GM19035 (cell line): ENCODE results near the gene HJURP.
"Not testable (repeated sequence)": the region's sequence is repeated elsewhere in the genome, so short reads cannot be mapped to it uniquely, and the experiment has no call there.

Experiments
- ATAC-seq: cut with Tn5 transposase; IDR thresholded peaks from one replicate; pipeline ENCODE4 v1.9.1; 2021; ENCODE audit not compliant: unreplicated experiment

HJURP gene, protein sequence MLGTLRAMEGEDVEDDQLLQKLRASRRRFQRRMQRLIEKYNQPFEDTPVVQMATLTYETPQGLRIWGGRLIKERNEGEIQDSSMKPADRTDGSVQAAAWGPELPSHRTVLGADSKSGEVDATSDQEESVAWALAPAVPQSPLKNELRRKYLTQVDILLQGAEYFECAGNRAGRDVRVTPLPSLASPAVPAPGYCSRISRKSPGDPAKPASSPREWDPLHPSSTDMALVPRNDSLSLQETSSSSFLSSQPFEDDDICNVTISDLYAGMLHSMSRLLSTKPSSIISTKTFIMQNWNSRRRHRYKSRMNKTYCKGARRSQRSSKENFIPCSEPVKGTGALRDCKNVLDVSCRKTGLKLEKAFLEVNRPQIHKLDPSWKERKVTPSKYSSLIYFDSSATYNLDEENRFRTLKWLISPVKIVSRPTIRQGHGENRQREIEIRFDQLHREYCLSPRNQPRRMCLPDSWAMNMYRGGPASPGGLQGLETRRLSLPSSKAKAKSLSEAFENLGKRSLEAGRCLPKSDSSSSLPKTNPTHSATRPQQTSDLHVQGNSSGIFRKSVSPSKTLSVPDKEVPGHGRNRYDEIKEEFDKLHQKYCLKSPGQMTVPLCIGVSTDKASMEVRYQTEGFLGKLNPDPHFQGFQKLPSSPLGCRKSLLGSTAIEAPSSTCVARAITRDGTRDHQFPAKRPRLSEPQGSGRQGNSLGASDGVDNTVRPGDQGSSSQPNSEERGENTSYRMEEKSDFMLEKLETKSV

GRCh38 chr2:233854241-233854981, at the start of gene HJURP:
HJURP (minus strand) TSS chr2:233854535; CDS start chr2:233854500, 35 bp downstream.
- ATAC-seq: peak; percentile 92

DNA sequence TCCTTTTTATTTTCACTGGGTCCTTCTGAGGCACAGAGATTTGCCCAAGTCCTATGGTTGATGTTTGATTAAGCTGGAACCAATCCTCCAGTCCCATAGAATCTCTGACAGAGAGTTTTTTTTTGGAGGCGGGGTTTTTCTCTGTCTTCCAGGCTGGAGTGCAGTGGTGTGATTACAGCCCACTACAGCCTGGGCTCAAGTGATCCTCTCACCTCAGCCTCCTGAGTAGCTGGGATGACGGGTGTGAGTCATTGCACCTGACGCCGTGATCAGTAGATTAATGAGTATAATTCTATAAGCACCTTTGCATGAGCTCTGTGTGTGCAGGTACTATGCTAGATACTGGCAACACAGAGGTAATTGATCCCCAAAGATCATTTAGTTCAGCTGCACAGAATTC, 47.5 kb upstream of the HJURP start:
- no peak for ATAC-seq

DNA sequence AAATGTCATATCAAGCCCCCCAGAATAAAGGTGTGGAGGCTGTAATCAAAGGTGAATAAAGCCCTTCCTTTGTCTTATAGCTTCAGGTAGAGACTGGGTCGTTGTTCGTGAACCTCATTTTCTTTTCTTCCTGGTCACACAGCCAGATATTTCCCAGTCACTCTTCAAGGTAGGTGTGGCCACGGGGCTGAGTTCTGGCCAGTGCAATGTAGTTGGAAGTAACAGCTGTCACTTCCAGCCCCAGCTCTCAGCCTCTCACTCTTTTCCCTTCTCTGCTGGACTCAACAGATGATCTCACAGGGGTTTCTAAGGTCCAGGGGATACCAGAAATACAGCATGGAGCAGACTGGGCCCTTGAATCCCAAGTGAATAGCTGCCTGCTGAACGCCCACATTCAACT, 47.0 kb upstream of the HJURP start:
- no peak for ATAC-seq

GRCh38 chr2:233896253-233896652, 41.9 kb upstream of the HJURP start:
- not testable (repeated sequence) for ATAC-seq

GRCh38 chr2:233892793-233893192, 38.5 kb upstream of the HJURP start:
- no peak for ATAC-seq

- no peak for ATAC-seq
These were observed 28.0 kb upstream of the HJURP start for GRCh38 chr2:233882353-233882752.

DNA sequence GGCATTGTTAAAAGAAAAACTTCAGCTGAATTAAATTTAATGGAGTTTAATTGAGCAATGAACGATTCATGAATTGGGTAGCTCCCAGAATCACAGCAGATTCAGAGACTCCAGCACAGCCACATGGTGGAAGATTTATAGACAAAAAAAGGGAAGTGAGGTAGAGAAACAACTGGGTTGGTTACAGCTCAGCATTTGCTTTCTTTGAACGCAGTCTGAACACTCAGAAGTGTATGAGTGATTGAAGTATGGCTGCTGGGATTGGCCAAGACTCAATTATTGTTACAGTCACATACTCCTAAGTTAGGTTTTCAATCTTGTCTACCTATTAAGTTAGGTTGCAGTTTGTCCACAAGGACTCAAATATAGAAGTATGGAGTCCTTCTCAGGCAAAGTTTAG, 17.8 kb upstream of the HJURP start:
- ATAC-seq: not testable (repeated sequence)

DNA sequence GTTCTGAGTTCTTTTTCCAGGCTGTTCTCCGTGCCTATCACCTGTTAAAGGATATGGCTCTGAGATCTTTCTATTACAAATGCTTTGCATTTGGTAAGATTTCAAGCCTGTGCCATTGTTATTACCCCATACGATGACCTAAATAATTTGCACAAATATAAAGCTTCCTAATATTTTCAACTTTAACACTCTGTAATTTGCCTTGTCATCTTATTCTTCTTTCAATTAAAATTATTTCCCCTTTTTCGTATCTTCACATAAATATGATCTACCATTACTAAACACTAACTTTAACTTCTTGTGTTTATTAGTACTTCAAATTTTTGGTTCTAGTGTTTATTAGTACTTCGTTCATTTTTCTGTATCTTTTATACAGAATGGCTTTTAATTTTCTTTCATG, 17.1 kb upstream of the HJURP start:
- ATAC-seq: no peak

GRCh38 chr2:233867993-233868532, 13.7 kb upstream of the HJURP start, which contains the start of gene MSL3B:
MSL3B (minus strand) TSS chr2:233868386.
- ATAC-seq: peak; percentile 84

- ATAC-seq: no peak
These were observed 12.1 kb upstream of the HJURP start for GRCh38 chr2:233866479-233866878.

GRCh38 chr2:233865838-233866237, 11.5 kb upstream of the HJURP start:
- no peak for ATAC-seq

DNA sequence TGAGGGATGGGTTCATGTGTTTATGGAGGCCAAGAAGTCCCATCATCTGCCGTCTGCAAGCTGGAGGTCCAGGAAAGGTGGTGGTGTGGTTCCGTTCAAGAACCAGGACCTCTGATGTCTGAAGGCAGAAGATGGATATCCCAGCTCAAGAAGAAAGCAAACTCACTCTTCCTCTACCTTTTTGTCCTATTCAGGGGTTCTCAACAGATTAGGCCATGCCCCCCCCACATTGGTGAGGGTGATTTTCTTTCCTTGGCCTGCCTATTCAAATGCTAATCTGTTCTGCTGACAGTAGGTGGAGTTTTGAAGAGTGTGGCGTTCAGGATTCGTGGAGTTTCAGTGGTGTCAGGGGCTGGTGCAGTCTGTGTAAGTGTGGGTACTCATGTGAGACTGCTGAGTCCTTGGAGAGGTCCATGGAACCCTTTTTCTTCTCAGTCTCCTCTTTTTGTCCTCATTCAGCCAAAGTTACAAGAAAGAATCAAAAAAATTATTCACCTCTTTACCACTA, 8.0 kb upstream of the HJURP start:
- no peak for ATAC-seq

- ATAC-seq: no peak
These were observed 4.0 kb upstream of the HJURP start for GRCh38 chr2:233858331-233858730.

GRCh38 chr2:233857511-233858141, 3.3 kb upstream of the HJURP start:
- no peak for ATAC-seq

- ATAC-seq: no peak
These were observed 1.8 kb upstream of the HJURP start for GRCh38 chr2:233856184-233856583.

DNA sequence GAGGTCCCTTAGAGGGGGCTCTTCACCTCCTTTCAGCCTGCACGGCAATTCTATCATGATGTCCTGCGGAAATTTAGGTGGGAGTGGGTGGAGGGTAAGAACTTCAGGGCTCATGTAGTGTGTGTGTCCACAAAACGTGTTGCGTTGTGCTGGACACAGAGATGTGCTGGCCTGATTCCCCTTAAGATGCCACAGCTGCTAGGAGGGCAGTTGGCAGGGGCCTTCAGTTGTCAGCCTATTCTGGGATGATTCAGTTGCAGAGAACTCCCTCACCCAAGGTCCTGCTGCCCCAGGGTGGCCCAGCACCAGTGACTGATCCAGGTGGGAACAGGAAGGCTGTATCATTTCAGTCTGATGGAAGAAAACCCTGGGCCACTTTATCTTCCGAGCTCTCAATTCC, 1.0 kb upstream of the HJURP start:
- no peak for ATAC-seq

- no peak for ATAC-seq
These were observed 473 bp downstream of the HJURP start for GRCh38 chr2:233853883-233854240.

GRCh38 chr2:233853353-233853752, 982 bp downstream of the HJURP start:
- no peak for ATAC-seq

DNA sequence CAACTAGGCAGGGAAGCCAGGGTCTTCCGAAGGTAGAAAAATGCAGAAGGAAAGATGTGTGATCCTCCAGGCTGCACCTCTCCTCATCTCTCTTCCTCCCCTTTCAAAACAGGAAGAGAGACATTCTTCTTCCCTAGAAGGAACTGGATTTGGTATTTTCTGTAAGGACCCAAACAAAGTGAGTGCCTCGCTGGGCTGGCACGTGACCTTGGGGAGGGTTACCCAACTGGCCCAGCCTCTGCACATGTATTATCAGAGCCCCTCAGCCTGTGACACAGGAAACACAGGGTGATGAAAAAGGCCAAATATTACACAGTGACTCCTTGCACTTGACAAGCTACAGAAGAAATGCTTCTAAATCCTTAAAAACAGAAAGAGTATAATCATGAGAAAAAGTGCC, 2.3 kb downstream of the HJURP start:
- ATAC-seq: no peak

DNA sequence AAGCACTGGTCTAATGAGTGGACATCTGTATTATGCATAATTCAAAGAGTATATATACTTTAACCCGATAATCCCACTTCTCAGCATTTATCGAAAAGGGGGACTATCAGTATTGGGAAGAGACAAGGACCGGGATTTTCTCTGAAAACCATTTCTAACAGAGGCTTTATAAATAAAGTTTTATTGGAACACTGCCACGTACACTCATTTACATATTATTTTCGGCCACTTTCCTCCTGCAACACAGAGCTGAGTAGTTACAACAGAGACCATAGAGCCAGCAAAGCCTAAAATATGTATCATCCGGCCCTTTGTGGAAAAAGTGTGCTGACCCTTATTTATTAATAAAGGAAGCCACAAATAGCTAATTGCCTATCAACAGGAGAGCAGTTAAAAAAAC, 3.2 kb downstream of the HJURP start:
- ATAC-seq: no peak

GRCh38 chr2:233850745-233851144, 3.6 kb downstream of the HJURP start:
- no peak for ATAC-seq
